IPS-11a (cell line): ENCODE results near the gene AARS2.

Experiments used
- H3K4me3 ChIP-seq: one replicate; pipeline ENCODE4 v1.5.1; 2013; ENCODE audit warnings: low read depth, low read length, control low read depth

The AARS2 gene

GRCh38 chr6:44264154-44265006 lies 48.8 kb downstream of the AARS2 start:
- H3K4me3 ChIP-seq: peak overlapping the region; percentile 70

- H3K4me3 ChIP-seq: no peak overlapping the region
Observed at GRCh38 chr6:44263354-44264100, 49.6 kb downstream of the AARS2 start.

DNA sequence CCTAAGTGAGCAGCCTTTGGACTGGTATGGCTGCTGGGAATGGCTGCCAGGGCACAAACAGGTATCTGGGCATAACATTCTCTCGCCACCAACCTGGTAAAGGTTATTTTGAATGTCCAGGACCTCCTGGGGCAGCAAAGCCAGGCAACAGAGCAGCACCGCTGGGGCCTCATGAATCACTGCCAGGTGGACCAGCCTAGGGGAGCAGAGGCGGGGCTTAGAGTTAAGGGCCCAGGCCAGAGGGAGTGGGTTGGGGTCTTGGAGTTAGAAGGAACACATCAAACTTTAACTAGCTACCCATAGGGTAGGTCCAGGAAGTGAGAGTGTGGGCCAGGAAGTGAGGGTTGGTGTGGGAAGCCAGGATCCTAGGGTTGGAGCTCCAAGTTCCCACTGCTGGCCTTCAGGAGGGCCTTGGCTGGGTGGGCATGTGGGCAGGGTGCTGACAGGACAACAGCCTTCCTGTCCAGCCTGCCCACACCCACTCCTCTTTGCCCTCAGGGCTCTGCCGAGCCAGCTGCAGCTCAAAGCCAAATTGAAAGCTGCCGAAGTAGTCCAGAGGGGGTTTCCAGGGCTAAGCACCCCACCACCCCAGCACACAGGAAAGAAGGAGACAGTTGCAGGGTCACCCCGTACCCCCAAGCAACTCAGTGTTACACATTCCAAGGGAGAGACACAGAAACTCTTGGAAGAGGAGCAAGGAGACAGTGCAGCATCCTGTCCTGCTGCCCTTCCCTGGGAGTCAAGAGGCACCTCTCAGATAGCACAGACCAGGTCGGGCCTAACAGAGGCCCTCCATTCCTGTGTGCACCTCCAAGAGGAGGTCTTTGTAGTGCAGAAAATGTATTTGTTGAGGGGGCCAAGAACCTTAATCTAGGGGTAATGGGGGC lies 50.4 kb downstream of the AARS2 start:
- no peak overlapping the region for H3K4me3 ChIP-seq

- no peak overlapping the region for H3K4me3 ChIP-seq
Observed at GRCh38 chr6:44261581-44261980, 51.6 kb downstream of the AARS2 start.

DNA sequence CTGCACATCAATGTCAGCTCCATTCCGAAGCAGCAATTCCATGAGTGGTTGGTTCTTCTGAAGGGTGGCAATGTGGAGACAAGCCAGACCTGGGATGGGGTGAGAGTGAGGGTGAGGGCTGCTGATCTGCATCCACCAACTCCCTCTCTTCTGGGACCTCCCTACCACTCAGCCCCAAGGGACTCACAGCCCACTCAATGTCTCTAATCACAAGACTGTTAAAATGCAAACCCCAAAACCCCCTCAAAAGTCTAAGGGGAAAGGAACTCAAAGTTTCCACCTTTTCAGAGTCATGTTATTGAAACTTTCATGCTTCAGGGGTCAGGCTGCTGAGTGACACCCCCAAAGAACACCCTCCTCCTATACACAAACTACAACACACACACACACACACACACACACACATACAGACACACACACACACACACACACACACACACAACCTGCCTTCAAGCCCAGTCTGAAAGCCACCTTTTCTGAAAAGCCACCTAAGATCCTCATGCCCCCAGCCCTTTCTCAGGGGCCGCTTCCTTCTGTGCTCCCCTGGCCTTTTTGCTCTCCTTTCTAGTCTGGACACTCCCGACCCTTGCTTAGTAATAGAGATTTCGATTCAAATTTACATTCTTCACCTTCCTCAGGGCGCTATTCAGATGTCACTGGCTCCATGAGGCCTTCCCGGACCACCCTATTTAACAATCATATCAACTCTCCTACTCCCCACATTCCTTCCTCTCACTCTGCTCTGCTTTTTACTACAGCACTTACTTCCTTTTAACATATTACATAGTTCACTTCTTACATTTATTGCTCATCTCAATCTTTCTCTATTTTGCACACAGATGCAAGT lies 52.5 kb downstream of the AARS2 start:
- H3K4me3 ChIP-seq: no peak overlapping the region

GRCh38 chr6:44260011-44260410 lies 53.1 kb downstream of the AARS2 start:
- H3K4me3 ChIP-seq: no peak overlapping the region

- no peak overlapping the region for H3K4me3 ChIP-seq
Observed at GRCh38 chr6:44258921-44259320, 54.2 kb downstream of the AARS2 start.

DNA sequence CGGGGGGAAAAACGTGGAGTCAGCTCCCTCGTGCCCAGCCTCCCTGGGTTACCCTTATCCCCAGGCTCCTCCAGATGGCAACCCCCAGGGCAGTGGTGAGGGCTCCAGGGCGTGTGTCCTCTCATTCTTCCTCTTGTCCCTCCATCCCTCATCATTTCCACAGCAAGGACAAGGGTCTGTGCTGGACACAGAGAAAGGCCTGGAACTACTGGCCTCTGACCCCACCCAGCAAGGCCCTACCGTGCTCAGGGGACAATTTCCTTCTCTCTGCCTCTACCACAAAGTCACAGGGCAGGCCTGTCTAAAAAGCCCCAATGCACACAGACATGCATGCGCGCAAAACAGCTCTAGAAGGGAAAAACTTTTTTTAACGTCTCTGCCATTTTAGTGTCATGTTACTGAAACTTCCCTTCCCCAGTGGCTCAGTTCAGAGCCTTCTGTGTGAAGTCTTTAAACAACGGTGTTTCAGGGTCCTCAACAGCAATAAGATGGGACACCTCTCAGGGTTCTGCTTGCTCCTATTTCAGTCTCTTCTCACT lies 54.8 kb downstream of the AARS2 start:
- no peak overlapping the region for H3K4me3 ChIP-seq

DNA sequence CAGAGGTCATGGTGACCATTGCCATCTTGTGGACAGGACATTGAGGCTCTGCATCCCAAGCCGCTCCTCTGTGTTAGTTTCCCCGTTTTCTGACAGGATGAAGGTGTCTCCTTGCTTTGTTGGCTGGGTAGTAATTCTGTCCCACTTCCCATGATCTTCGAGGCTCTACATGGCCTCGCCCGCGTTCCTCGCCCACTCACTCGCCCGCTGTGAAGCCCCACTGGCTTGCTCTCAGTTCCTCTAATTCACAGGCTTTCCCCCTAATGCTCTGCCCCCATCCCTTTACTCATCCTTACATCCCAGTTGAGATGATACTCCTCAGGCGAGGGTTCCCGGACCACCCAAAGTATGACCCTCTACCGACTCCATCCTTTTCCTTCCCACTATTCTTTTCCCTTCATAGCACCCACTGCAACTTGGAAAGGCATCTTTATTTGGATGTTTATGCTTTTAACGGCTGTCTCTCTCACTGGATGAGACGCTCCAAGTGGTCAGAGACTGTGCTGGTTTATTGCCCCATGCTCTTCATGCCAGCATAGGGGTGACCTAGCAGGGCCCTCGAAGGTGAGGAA lies 55.3 kb downstream of the AARS2 start:
- peak overlapping the region; percentile 40 for H3K4me3 ChIP-seq

GRCh38 chr6:44257025-44257752 lies 56.0 kb downstream of the AARS2 start, which contains the start of gene SLC35B2:
SLC35B2 (minus strand) TSS chr6:44257528; CDS start chr6:44257410, 118 bp downstream.
- H3K4me3 ChIP-seq: peak within 1 kb of the TSS; percentile 61

DNA sequence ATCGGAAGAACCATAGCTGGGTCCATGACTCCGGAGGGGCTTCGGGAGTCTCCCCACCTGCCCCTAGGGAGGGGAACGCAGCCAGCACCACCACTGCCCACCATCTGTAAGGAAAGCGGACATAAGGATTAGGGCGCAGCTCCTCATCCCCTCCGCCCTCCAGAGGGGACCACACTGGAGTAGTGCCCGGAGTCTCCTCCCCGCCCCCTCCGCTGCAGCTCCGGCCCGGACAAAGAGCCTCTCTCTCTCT lies 56.4 kb downstream of the AARS2 start:
- H3K4me3 ChIP-seq: peak overlapping the region; percentile 61

- peak overlapping the region; percentile 61 for H3K4me3 ChIP-seq
Observed at GRCh38 chr6:44255871-44256774, 57.0 kb downstream of the AARS2 start.

DNA sequence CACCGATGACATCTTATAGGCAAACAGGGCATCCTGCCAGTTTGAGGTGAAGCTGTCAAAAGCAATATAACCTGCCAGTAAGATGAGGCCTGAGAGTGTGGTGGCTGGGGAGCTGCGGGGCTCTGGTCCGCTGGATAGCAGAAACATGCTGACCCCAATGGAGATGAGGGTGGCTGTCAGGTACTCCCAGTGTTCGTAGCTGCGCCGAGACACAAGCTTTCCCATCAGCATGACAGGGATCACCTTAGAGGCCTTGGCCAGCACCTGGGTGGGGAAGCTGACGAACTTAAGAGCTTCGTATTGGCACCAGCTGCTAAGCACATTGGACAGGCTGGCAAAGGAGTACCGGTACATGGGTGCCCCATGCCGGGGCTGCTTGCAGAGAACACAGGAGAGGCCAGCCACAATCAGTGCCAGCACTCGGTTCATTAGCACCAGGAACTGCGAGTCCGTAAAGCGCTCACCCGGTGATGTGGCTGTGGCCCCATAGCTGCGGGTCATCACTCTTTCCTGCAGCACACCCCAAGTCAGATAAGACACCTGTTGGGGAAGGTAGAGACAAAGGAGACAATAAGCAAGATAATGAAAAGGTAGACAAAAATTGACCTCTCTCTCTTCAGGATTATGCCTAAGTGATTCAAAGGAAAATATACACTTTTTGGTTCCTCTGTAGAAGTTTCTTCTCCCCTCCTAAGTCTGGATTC lies 57.9 kb downstream of the AARS2 start:
- no peak overlapping the region for H3K4me3 ChIP-seq

DNA sequence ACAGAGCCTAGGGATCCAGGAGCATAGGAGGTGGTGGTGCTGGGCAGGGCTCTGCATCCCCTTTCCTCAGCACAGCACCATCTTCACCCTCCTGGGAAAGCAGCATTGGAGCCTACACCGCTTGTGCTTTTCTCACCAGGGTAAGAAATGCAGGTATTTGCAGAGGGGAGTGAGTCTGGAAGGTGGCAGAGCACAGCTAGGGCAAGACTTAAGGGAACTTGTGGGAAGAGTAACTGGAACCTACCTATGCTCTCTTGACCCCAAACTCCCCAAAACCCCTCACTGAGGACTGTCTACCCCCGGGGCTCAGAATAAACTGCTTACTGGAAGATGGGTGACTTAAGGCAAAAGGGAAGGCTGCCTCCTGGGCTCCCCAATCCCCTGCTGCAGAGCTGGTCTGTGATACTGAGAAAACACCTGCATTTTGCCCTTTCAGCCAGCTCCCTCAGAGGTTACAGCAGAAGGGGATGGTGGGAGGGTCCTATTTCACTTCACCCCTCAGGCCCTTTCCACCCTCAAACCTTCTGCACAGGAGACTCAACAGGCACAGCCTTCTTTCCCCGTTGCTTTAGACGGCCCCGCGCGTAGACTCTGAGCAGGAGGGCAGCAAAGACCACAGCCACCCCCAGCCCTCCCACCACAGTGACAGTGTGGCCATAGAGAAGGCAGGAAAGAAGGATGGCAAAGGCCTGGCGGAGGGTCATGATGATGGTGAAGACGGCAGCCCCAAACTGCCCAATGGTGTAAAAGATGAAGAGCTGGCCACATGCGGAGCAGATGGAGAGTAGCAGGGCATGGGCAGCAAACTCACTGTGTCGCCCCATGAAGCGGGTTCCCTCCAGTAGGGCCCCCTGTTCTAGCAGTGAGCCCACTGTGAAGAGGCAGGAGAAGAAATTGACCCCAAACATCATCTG lies 58.7 kb downstream of the AARS2 start:
- no peak overlapping the region for H3K4me3 ChIP-seq

- H3K4me3 ChIP-seq: no peak overlapping the region
Observed at GRCh38 chr6:44253307-44254101, 59.6 kb downstream of the AARS2 start.
